ENCODE results near the gene TIMM17A. TPM values are rescaled to one million over a fixed set of nuclear protein-coding genes. Genes with fewer than 3 reads are reported as not detected.
"Not testable (repeated sequence)": the region's sequence is repeated elsewhere in the genome, so short reads cannot be mapped to it uniquely, and the experiment has no call there.

Gene TIMM17A
- total and polyA plus RNA-seq, 2 of the 8 experiments (the other 6 are each of a cell fraction or from before 2014, with no cell fraction given), result 30.3 to 57.1 TPM

- not testable (repeated sequence) for H3K79me2 ChIP-seq (ENCODE audit: control insufficient read depth in 1 of 2, insufficient read depth in 2 of 2, low read length in 2 of 2); H3K9me3 ChIP-seq (ENCODE audit: insufficient read depth in 2 of 2, low read depth in 1 of 2, low read length in 1 of 2); H3K27ac ChIP-seq (ENCODE audit: low read depth, low read length); H4K8ac ChIP-seq (ENCODE audit: extremely low read depth, insufficient read depth, low read length); H4K5ac ChIP-seq (ENCODE audit: insufficient read length, low read depth, low read length); H2AFZ ChIP-seq (ENCODE audit: low read length); H3K4me3 ChIP-seq (ENCODE audit: extremely low read depth in 1 of 4, insufficient read depth in 2 of 4, low read depth in 3 of 4, low read length in 4 of 4); H3K27me3 ChIP-seq (replicated peaks in 1 of 4; ENCODE audit: control insufficient read depth in 3 of 4, extremely low read depth in 1 of 4, insufficient read depth in 3 of 4, low read length in 3 of 4); DNase-seq (ENCODE audit: low read depth in 1 of 2, low spot score in 2 of 2); H4K91ac ChIP-seq (replicated peaks; ENCODE audit: insufficient read length, low read length); H3K4me2 ChIP-seq (ENCODE audit: insufficient read depth in 1 of 2, low read depth in 2 of 2, low read length in 2 of 2); H3K23me2 ChIP-seq (ENCODE audit: low read depth, low read length); H3K23ac ChIP-seq (ENCODE audit: insufficient read length); FAIRE-seq; H2BK120ac ChIP-seq (replicated peaks; ENCODE audit: low read depth, low read length); H3K79me1 ChIP-seq (ENCODE audit: low read depth, low read length); H3K4ac ChIP-seq (replicated peaks; ENCODE audit: insufficient read length, low read depth, low read length); H3K56ac ChIP-seq (replicated peaks; ENCODE audit: insufficient read length, low read depth, low read length); H3K9ac ChIP-seq (replicated peaks in 1 of 4; ENCODE audit: extremely low read depth in 1 of 4, low read depth in 3 of 4, low read length in 3 of 4); H3K14ac ChIP-seq (ENCODE audit: insufficient read length); H4K20me1 ChIP-seq (replicated peaks in 1 of 2; ENCODE audit: control insufficient read depth in 1 of 2, insufficient read depth in 2 of 2, low read length in 2 of 2)
- 72% methylated on average over 6 of the region's 8 CpGs; no CpG with 5 or more reads in 1 of the 2 experiments for WGBS, 2 experiments (ENCODE audit: extremely low coverage in 1 of 2, insufficient coverage in 1 of 2, insufficient read length in 1 of 2, insufficient replicate concordance in 2 of 2, low coverage in 1 of 2, low lambda C conversion rate in 2 of 2, missing lambda C conversion rate in 1 of 2)
- CTCF ChIA-PET (ENCODE audit: partially characterized antibody), result interaction anchor here (0.7 to 2.9 kb wide), 5 partner anchors 12 to 1665 kb away, joined by 3 to 8 read pairs (median 4); no protein-coding TSS in a partner anchor
- Histone ChIP-seq H2BK5ac (ENCODE audit: low read depth, low read length) (peak overlapping the region; percentile 57; the same call in 1 of the 2 replicates), H2BK20ac (ENCODE audit: low read length) (peak overlapping the region; percentile 74; the same call in 1 of the 2 replicates), H2BK15ac (ENCODE audit: low read length) (peak overlapping the region; percentile 75; the same call in 1 of the 2 replicates), H3K36me3 (ENCODE audit: control insufficient read depth in 2 of 4, insufficient read depth in 4 of 4, low read length in 3 of 4) (peaks cover 4 to 18% (median 7%) of the 10 kb centered on the region in 4 experiments; a peak in 6 of 8 replicates), H2AK5ac (ENCODE audit: low read depth, low read length) (0 out of 2 replicates have a peak overlapping the region, but pooled peaks have one; percentile 56), H3K18ac (ENCODE audit: extremely low read depth, low read length) (peak overlapping the region; percentile 44; the same call in 1 of the 2 replicates), H3K4me1 (replicated peaks in 1 of 4; ENCODE audit: control insufficient read depth in 3 of 4, insufficient read depth in 4 of 4, low read length in 3 of 4) (peaks cover 0 to 13% (median 2%) of the 10 kb centered on the region in 4 experiments; a peak in 5 of 7 replicates), H2BK12ac (ENCODE audit: low read depth, low read length) (0 out of 2 replicates have a peak overlapping the region, but pooled peaks have one; percentile 18)
- POLR2A ChIA-PET (ENCODE audit: partially characterized antibody), result interaction anchor here (0.9 to 6.8 kb wide), 2 partner anchors 7 to 111 kb away, joined by 5 to 74 read pairs; partner anchors contain the start of gene ELF3
These were observed 63.9 kb downstream of the TIMM17A start for GRCh38 chr1:202019235-202019558.

Small RNAs within 50 kb of the gene (microRNA-seq; reads per million reads assigned to microRNA genes)
- 0 to 0.69 reads per million in 2 experiments for gene MIR6740 (ENCODE audit: borderline microRNAs expressed in 2 of 2, borderline number of aligned reads in 2 of 2, borderline replicate concordance in 1 of 2)

Small RNAs within 50 kb of the gene (small RNA-seq; reads per million reads assigned to genes)
- 0.69 reads per million for gene MIR6740 (ENCODE audit: insufficient read depth)
- gene RF00156 (ENCODE audit: insufficient read depth), result not detected

Other genes starting within 250 kb of the TIMM17A start
- 122 and 124 TPM in 2 replicates for gene IPO9, start 126.3 kb upstream of the TIMM17A start, total RNA-seq (2021; fragmentation: NEBNext Ultra II Directional; extraction: Animal tissue kit (Norgen Biotek cat#: 25700))
- gene IPO9, start 126.3 kb upstream of the TIMM17A start, polyA plus RNA-seq (2011; rRNA removed), result 60.4 and 61.0 TPM in 2 replicates
- gene SHISA4, start 66.6 kb upstream of the TIMM17A start, total RNA-seq (2021; fragmentation: NEBNext Ultra II Directional; extraction: Animal tissue kit (Norgen Biotek cat#: 25700)), result 7.8 and 9.0 TPM in 2 replicates
- gene SHISA4, start 66.6 kb upstream of the TIMM17A start, polyA plus RNA-seq (2011; rRNA removed), result 28.9 and 36.0 TPM in 2 replicates
- 0.82 and 1.4 TPM in 2 replicates for gene LMOD1, start 9.0 kb upstream of the TIMM17A start, total RNA-seq (2021; fragmentation: NEBNext Ultra II Directional; extraction: Animal tissue kit (Norgen Biotek cat#: 25700))
- gene LMOD1, start 9.0 kb upstream of the TIMM17A start, polyA plus RNA-seq (2011; rRNA removed), result 0.77 and 1.3 TPM in 2 replicates
- gene RNPEP, start 27.1 kb downstream of the TIMM17A start, total RNA-seq (2021; fragmentation: NEBNext Ultra II Directional; extraction: Animal tissue kit (Norgen Biotek cat#: 25700)), result 45.2 and 51.1 TPM in 2 replicates
- gene RNPEP, start 27.1 kb downstream of the TIMM17A start, polyA plus RNA-seq (2011; rRNA removed), result 34.1 and 47.0 TPM in 2 replicates
- gene ELF3, start 55.1 kb downstream of the TIMM17A start, total RNA-seq (2021; fragmentation: NEBNext Ultra II Directional; extraction: Animal tissue kit (Norgen Biotek cat#: 25700)), result 15.6 and 17.3 TPM in 2 replicates
- 25.0 and 32.0 TPM in 2 replicates for gene ELF3, start 55.1 kb downstream of the TIMM17A start, polyA plus RNA-seq (2011; rRNA removed)
- gene GPR37L1, start 167.4 kb downstream of the TIMM17A start, total RNA-seq (2021; fragmentation: NEBNext Ultra II Directional; extraction: Animal tissue kit (Norgen Biotek cat#: 25700)), result 0.08 and 0.13 TPM in 2 replicates
- 0.23 and 0.25 TPM in 2 replicates for gene GPR37L1, start 167.4 kb downstream of the TIMM17A start, polyA plus RNA-seq (2011; rRNA removed)
- 58.7 and 59.0 TPM in 2 replicates for gene ARL8A, start 189.2 kb downstream of the TIMM17A start, total RNA-seq (2021; fragmentation: NEBNext Ultra II Directional; extraction: Animal tissue kit (Norgen Biotek cat#: 25700))
- gene ARL8A, start 189.2 kb downstream of the TIMM17A start, polyA plus RNA-seq (2011; rRNA removed), result 40.3 and 41.7 TPM in 2 replicates
- gene PTPN7, start 205.1 kb downstream of the TIMM17A start, total RNA-seq (2021; fragmentation: NEBNext Ultra II Directional; extraction: Animal tissue kit (Norgen Biotek cat#: 25700)), result not detected in 2 replicates
- 0.20 TPM in 2 replicates for gene PTPN7, start 205.1 kb downstream of the TIMM17A start, polyA plus RNA-seq (2011; rRNA removed)
- 0.50 and 1.1 TPM in 2 replicates for gene LGR6, start 238.3 kb downstream of the TIMM17A start, total RNA-seq (2021; fragmentation: NEBNext Ultra II Directional; extraction: Animal tissue kit (Norgen Biotek cat#: 25700))
- gene LGR6, start 238.3 kb downstream of the TIMM17A start, polyA plus RNA-seq (2011; rRNA removed), result 1.0 and 1.3 TPM in 2 replicates